CD4-positive, alpha-beta T cell (primary cell): ENCODE measurements around the gene MAJIN. TPM values are rescaled to one million over a fixed set of nuclear protein-coding genes. Genes with fewer than 3 reads are reported as not detected.

ENCODE experiments used
- ATAC-seq: fragments of 200-7000 bp; cut with Tn5 transposase; one replicate; pipeline ENCODE4 v1.10.0; 2022; ENCODE audit warnings: mild to moderate bottlenecking; ENCODE audit not compliant: poor library complexity
- CTCF ChIA-PET: fragments of 350-600 bp; sonication (Branson Sonifier 250); formaldehyde crosslinking; loops from one replicate; lab custom pipeline; 2021; ENCODE audit warnings: antibody characterized with exemption, inconsistent platforms; lab: Charles Lee
- POLR2A ChIA-PET: fragments of 350-600 bp; sonication (Branson Sonifier 250); formaldehyde crosslinking; loops from one replicate; lab custom pipeline; 2021; ENCODE audit warnings: antibody characterized with exemption, inconsistent platforms; lab: Charles Lee
- DNase-seq, 14 experiments: peaks; one replicate each; pipeline ENCODE4 v3.0.0-alpha.2; 2013 to 2020; ENCODE audit warnings: mixed read lengths in 2 of 14
- H3K27ac ChIP-seq, 2 donors: one replicate each; pipeline versions ENCODE4 v1.5.1 to v1.7.0; 2013; ENCODE audit warnings: low read length in 2 of 2, low read depth in 1 of 2, mild to moderate bottlenecking in 1 of 2
- H3K27me3 ChIP-seq, 2 experiments: 1 replicate in 1 of 2; 2 replicates in 1 of 2; pipeline versions ENCODE4 v1.6.1 to v1.7.0; 2013; ENCODE audit warnings: low read length in 2 of 2, control low read depth in 1 of 2, mild to moderate bottlenecking in 1 of 2, moderate library complexity in 1 of 2; ENCODE audit not compliant: insufficient read depth in 2 of 2, control insufficient read depth in 1 of 2
- H3K36me3 ChIP-seq: one replicate; pipeline ENCODE4 v1.6.1; 2013; ENCODE audit warnings: low read length, control low read depth; ENCODE audit not compliant: insufficient read depth
- H3K4me1 ChIP-seq: one replicate; pipeline ENCODE4 v1.6.1; 2013; ENCODE audit warnings: low read length, control low read depth; ENCODE audit not compliant: insufficient read depth
- H3K4me3 ChIP-seq: one replicate; pipeline ENCODE4 v1.5.1; 2013; ENCODE audit warnings: mild to moderate bottlenecking, low read length, moderate library complexity
- H3K9me3 ChIP-seq, 2 experiments: 1 replicate in 1 of 2; 2 replicates in 1 of 2; pipeline versions ENCODE4 v1.6.1 to v1.7.0; 2013; ENCODE audit warnings: low read length in 2 of 2, mild to moderate bottlenecking in 2 of 2, control low read depth in 1 of 2, moderate library complexity in 1 of 2; ENCODE audit not compliant: control insufficient read depth in 1 of 2, insufficient read depth in 1 of 2
- H3K27ac Mint-ChIP-seq: one replicate; pipeline ENCODE4 v1.8.0; 2020; ENCODE audit warnings: mixed read lengths
- H3K27me3 Mint-ChIP-seq: one replicate; pipeline ENCODE4 v1.8.0; 2021; ENCODE audit warnings: mixed read lengths
- H3K36me3 Mint-ChIP-seq: one replicate; pipeline ENCODE4 v1.8.0; 2021; ENCODE audit warnings: low read depth, mixed read lengths
- H3K4me1 Mint-ChIP-seq: one replicate; pipeline ENCODE4 v1.8.0; 2021; ENCODE audit warnings: low read depth, mixed read lengths
- H3K4me3 Mint-ChIP-seq: one replicate; pipeline ENCODE4 v1.8.0; 2020; ENCODE audit warnings: mild to moderate bottlenecking, mixed read lengths
- H3K9me3 Mint-ChIP-seq: one replicate; pipeline ENCODE4 v1.8.0; 2020; ENCODE audit warnings: mixed read lengths
- intact Hi-C, 2 experiments: fragments of 100-400 bp; cut with DNase I in 1 of 2; cut with micrococcal nuclease in 1 of 2; formaldehyde crosslinking; loops; one replicate each; pipeline versions ENCODE4 v1.15.1 to v1.9.0; 2023 to 2025; cut with DNase I, micrococcal nuclease
- total RNA-seq, 174 experiments: library from RNA in 2 of 174; stranded (reverse) in 2 of 174; gene quantifications; one replicate each; pipeline ENCODE4 v1.2.3 and lab custom pipeline; 2021 to 2026
- TF ChIP-seq, protein P1 (sequence below): fragments of 200-600 bp; IDR thresholded peaks from one replicate; pipeline ENCODE4 v1.8.0; 2022; ENCODE audit warnings: antibody characterized with exemption, mild to moderate bottlenecking

Gene MAJIN
- total RNA-seq, 2 experiments from 2014 or later, result 0.50 to 0.55 TPM

GRCh38 chr11:64893194-64894069 lies 78.5 kb downstream of the MAJIN start:
- Histone ChIP-seq H3K4me1 (peaks cover 16% of the 10 kb centered on the region), H3K36me3 (peaks cover 25% of the 10 kb centered on the region), H3K9me3 (no peaks in the 10 kb centered on the region), H3K4me3 (no peak overlapping the region), H3K27me3 (no peaks in the 10 kb centered on the region), H3K27ac (no peak overlapping the region)
- H3K9me3 Mint-ChIP-seq, result no peaks in the 10 kb centered on the region
- ChIA-PET POLR2A (interaction anchor here (0.6 to 2.4 kb wide), 8 partner anchors 17 to 224 kb away, joined by 3 to 8 read pairs (median 4); partner anchors contain the start of genes RASGRP2 and ZNHIT2), CTCF (interaction anchor here (0.7 to 2.8 kb wide), 7 partner anchors 15 to 49 kb away, joined by 3 to 22 read pairs (median 3); partner anchors contain the start of genes CDC42BPG, EHD1 and PPP2R5B)
- DNase-seq (peak in 1 of 14 experiments; percentile 45), ATAC-seq (no peak)
- TF ChIP-seq, protein P1, sequence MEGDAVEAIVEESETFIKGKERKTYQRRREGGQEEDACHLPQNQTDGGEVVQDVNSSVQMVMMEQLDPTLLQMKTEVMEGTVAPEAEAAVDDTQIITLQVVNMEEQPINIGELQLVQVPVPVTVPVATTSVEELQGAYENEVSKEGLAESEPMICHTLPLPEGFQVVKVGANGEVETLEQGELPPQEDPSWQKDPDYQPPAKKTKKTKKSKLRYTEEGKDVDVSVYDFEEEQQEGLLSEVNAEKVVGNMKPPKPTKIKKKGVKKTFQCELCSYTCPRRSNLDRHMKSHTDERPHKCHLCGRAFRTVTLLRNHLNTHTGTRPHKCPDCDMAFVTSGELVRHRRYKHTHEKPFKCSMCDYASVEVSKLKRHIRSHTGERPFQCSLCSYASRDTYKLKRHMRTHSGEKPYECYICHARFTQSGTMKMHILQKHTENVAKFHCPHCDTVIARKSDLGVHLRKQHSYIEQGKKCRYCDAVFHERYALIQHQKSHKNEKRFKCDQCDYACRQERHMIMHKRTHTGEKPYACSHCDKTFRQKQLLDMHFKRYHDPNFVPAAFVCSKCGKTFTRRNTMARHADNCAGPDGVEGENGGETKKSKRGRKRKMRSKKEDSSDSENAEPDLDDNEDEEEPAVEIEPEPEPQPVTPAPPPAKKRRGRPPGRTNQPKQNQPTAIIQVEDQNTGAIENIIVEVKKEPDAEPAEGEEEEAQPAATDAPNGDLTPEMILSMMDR, result no peak
- H3K36me3 Mint-ChIP-seq, result peaks cover 28% of the 10 kb centered on the region
- intact Hi-C loops, result loop anchor here (1.0 to 10.0 kb wide), 3 partner anchors 46 to 109 kb away; no protein-coding TSS in a partner anchor
- H3K27ac Mint-ChIP-seq, result no peak overlapping the region
- no peaks in the 10 kb centered on the region for H3K4me1 Mint-ChIP-seq
- no peaks in the 10 kb centered on the region for H3K27me3 Mint-ChIP-seq
- no peak overlapping the region for H3K4me3 Mint-ChIP-seq

DNA sequence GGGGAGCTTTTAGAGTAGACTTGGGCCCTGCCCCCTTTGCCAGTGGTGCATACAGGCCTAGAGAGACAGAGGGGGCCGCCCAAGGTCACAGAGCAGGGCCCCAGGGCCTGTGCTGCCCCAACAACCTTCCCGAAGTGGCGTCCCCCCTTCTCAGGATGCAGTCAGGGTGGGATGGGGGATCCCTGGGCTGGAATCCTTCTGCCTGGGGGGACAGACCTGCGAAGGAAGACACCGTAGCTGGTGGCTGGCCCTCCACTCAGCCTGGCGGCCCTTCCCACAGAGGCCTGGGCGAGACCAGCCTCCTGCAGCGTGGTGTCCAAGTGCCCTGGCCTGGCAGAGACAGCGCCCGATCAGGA lies 79.1 kb downstream of the MAJIN start:
- Mint-ChIP-seq H3K27ac (no peak overlapping the region), H3K36me3 (peaks cover 25% of the 10 kb centered on the region), H3K27me3 (no peaks in the 10 kb centered on the region), H3K4me3 (no peak overlapping the region), H3K9me3 (no peaks in the 10 kb centered on the region), H3K4me1 (peaks cover 6% of the 10 kb centered on the region)
- ATAC-seq, result no peak
- Histone ChIP-seq H3K9me3 (no peaks in the 10 kb centered on the region), H3K27ac (no peak overlapping the region), H3K36me3 (peaks cover 20% of the 10 kb centered on the region), H3K27me3 (no peaks in the 10 kb centered on the region), H3K4me1 (peaks cover 22% of the 10 kb centered on the region), H3K4me3 (no peak overlapping the region)
- intact Hi-C loops, result loop anchor here (5.0 to 10.0 kb wide), 2 partner anchors 106 to 108 kb away; no protein-coding TSS in a partner anchor
- DNase-seq, result no peak
- CTCF ChIA-PET, result no interaction called here
- POLR2A ChIA-PET, result interaction anchor here (0.7 to 2.4 kb wide), 3 partner anchors 17 to 149 kb away, joined by 3 to 7 read pairs (median 6); partner anchors contain the start of gene RASGRP2
- TF ChIP-seq, protein P1, result no peak

DNA sequence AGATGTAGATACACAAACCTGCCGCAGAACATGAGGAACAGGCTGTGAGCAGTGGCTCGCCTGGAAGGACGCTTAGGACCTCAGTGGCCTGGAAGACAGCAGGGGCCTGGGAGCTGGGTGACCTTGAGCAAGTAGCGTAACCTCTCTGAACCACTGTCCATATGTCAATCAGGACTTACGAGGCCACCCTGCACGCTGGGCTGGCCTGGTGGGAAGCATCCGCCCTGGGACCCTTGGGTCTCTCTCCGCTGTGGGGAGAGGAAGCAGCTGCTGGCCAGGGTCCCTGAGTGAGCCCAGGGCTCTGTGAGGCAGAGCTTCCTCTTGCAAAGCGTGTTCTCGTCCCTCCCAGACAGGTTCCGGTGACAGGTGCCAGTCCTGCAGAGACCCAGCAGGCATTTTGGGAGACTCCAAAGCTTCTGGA lies 79.5 kb downstream of the MAJIN start:
- CTCF ChIA-PET, result no interaction called here
- H3K27ac ChIP-seq, result no peak overlapping the region
- H3K9me3 Mint-ChIP-seq, result no peaks in the 10 kb centered on the region

More for the DNA sequence above, 79.5 kb downstream of the MAJIN start:
- Mint-ChIP-seq H3K4me1 (peaks cover 8% of the 10 kb centered on the region), H3K27ac (no peak overlapping the region), H3K4me3 (no peak overlapping the region), H3K27me3 (no peaks in the 10 kb centered on the region), H3K36me3 (peaks cover 22% of the 10 kb centered on the region)
- no peak for ATAC-seq
- Histone ChIP-seq H3K27me3 (no peaks in the 10 kb centered on the region), H3K36me3 (peaks cover 16% of the 10 kb centered on the region), H3K4me1 (peaks cover 26% of the 10 kb centered on the region), H3K9me3 (no peaks in the 10 kb centered on the region), H3K4me3 (no peak overlapping the region)
- TF ChIP-seq, protein P1, result no peak
- DNase-seq, result no peak
- intact Hi-C loops, result loop anchor here (5.0 to 10.0 kb wide), 2 partner anchors 105 to 108 kb away; no protein-coding TSS in a partner anchor
- POLR2A ChIA-PET, result interaction anchor here (0.7 to 2.4 kb wide), 3 partner anchors 16 to 149 kb away, joined by 3 to 7 read pairs (median 6); partner anchors contain the start of gene RASGRP2
